Measurements from ENCODE around the gene SLC7A1.
A peak's percentile ranks its signal among the peaks of the same experiment; 100 is the strongest.

The SLC7A1 gene

GRCh38 chr13:29589967-29590366 lies 5.5 kb downstream of the SLC7A1 start:
- intact Hi-C loops (cut with DNase I) = loop anchor here (10.0 kb wide), 1 partner anchor 525 kb away; no protein-coding TSS in a partner anchor
- DNase-seq = no peak

GRCh38 chr13:29589234-29589633 lies 6.3 kb downstream of the SLC7A1 start:
- no peak for DNase-seq
- intact Hi-C loops (cut with DNase I) = no loop called here

- intact Hi-C loops (cut with DNase I) = no loop called here
- no peak for DNase-seq
Measured at GRCh38 chr13:29587645-29588044, 7.8 kb downstream of the SLC7A1 start.

- intact Hi-C loops (cut with DNase I) = no loop called here
- no peak for DNase-seq
Measured at GRCh38 chr13:29583073-29583785, 12.3 kb downstream of the SLC7A1 start.

GRCh38 chr13:29582171-29582570 lies 13.3 kb downstream of the SLC7A1 start:
- no peak for DNase-seq
- intact Hi-C loops (cut with DNase I) = no loop called here

- peak in 27 of 42 donors; percentile 23 to 80 (median 51) for DNase-seq
- intact Hi-C loops (cut with DNase I) = no loop called here
Measured at GRCh38 chr13:29581666-29582065, 13.8 kb downstream of the SLC7A1 start.

- intact Hi-C loops (cut with DNase I) = no loop called here
- DNase-seq = no peak
Measured at GRCh38 chr13:29579094-29579493, 16.4 kb downstream of the SLC7A1 start.

- intact Hi-C loops (cut with DNase I) = no loop called here
- peak in 2 of 42 donors; percentile 36 to 51 for DNase-seq
Measured at GRCh38 chr13:29578300-29579085, 17.0 kb downstream of the SLC7A1 start.

- intact Hi-C loops (cut with DNase I) = no loop called here
- DNase-seq = peak in 14 of 42 donors; percentile 11 to 68 (median 32)
Measured at GRCh38 chr13:29577136-29578051, 18.1 kb downstream of the SLC7A1 start.

GRCh38 chr13:29576581-29576980 lies 18.9 kb downstream of the SLC7A1 start:
- DNase-seq = no peak
- intact Hi-C loops (cut with DNase I) = no loop called here

GRCh38 chr13:29575098-29575497 lies 20.4 kb downstream of the SLC7A1 start:
- intact Hi-C loops (cut with DNase I) = no loop called here
- DNase-seq = no peak

- intact Hi-C loops (cut with DNase I) = no loop called here
- peak in 6 of 42 donors; percentile 21 to 48 (median 27) for DNase-seq
Measured at GRCh38 chr13:29573190-29573589, 22.3 kb downstream of the SLC7A1 start.

- intact Hi-C loops (cut with DNase I) = no loop called here
- no peak for DNase-seq
Measured at GRCh38 chr13:29572575-29572974, 22.9 kb downstream of the SLC7A1 start.

GRCh38 chr13:29571876-29572570 lies 23.5 kb downstream of the SLC7A1 start:
- intact Hi-C loops (cut with DNase I) = no loop called here
- DNase-seq = no peak

GRCh38 chr13:29570051-29570654 lies 25.3 kb downstream of the SLC7A1 start:
- intact Hi-C loops (cut with DNase I) = no loop called here
- DNase-seq = peak in 28 of 42 donors; percentile 15 to 75 (median 47)

GRCh38 chr13:29569253-29570050 lies 26.0 kb downstream of the SLC7A1 start:
- no peak for DNase-seq
- intact Hi-C loops (cut with DNase I) = no loop called here

GRCh38 chr13:29568731-29569130 lies 26.8 kb downstream of the SLC7A1 start:
- intact Hi-C loops (cut with DNase I) = no loop called here
- no peak for DNase-seq

- no peak for DNase-seq
- intact Hi-C loops (cut with DNase I) = no loop called here
Measured at GRCh38 chr13:29567411-29567810, 28.1 kb downstream of the SLC7A1 start.

Data from head of caudate nucleus (tissue), 42 donors.